SK-N-SH (cell line): ENCODE data around the gene ARHGDIA.

Experiments used
- CTCF ChIP-seq: fragments of 200-600 bp; sonication (generic); IDR thresholded peaks from 2 replicates; pipeline ENCODE4 v1.6.1; 2017; ENCODE audit warnings: antibody characterized with exemption, mild to moderate bottlenecking, moderate library complexity
- EP300 ChIP-seq, 2 experiments: IDR thresholded peaks; 2 replicates each; pipeline versions ENCODE4 v1.4.0 to v1.6.1; 2012; ENCODE audit warnings: borderline replicate concordance in 1 of 2, low read depth in 1 of 2, low read length in 1 of 2
- EZH2phosphoT487 ChIP-seq: fragments of 200-600 bp; sonication (generic); IDR thresholded peaks from 2 replicates; pipeline ENCODE4 v1.6.1; 2017; ENCODE audit warnings: low read depth, mixed run types, mild to moderate bottlenecking, antibody characterized with exemption, moderate library complexity, borderline replicate concordance
- NFIC ChIP-seq: IDR thresholded peaks from 2 replicates; pipeline ENCODE4 v1.4.0; 2012; ENCODE audit warnings: borderline replicate concordance
- SMC3 ChIP-seq: IDR thresholded peaks from 2 replicates; pipeline ENCODE4 v1.6.1; 2012; ENCODE audit warnings: low read depth, low read length, improper control_type of control experiment

DNA sequence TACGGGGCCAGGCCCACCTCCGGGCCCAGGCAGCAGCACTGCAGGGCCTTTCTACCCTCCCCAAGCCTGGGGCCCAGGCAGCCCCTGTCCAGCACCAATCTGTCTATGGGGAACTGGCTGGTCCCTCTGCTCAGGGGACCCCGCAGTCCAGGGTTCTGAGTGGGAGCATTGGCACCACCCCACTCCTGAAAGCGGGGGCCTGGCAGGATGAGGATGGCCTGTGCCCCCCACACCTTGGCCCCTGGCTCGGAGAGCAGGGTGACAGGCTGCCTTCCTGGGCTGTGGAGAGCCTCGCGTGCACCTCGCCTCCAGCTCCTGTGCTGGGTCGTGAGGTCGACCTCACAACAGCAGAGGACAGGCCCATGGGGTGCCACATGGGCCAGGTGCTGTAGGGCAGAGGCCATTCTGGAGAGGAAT lies 32.3 kb upstream of the ARHGDIA start:
- TF ChIP-seq CTCF (no peak), EP300 (IDR thresholded peaks at IDR 0.05; ENCODE audit: borderline replicate concordance in 1 of 2, low read depth in 1 of 2, low read length in 1 of 2) (no peak), NFIC (no peak), EZH2phosphoT487 (no peak), SMC3 (no peak)
